NCI-H82 treated with DMSO at 0.1 percent for 48 hours (cell line): ENCODE results near the gene CXXC4.

ENCODE experiments used
- DNase-seq: peaks from one replicate; lab custom pipeline; 2025; ENCODE audit not compliant: unreplicated experiment; lab: John Stamatoyannopoulos, UW

The CXXC4 gene

DNA sequence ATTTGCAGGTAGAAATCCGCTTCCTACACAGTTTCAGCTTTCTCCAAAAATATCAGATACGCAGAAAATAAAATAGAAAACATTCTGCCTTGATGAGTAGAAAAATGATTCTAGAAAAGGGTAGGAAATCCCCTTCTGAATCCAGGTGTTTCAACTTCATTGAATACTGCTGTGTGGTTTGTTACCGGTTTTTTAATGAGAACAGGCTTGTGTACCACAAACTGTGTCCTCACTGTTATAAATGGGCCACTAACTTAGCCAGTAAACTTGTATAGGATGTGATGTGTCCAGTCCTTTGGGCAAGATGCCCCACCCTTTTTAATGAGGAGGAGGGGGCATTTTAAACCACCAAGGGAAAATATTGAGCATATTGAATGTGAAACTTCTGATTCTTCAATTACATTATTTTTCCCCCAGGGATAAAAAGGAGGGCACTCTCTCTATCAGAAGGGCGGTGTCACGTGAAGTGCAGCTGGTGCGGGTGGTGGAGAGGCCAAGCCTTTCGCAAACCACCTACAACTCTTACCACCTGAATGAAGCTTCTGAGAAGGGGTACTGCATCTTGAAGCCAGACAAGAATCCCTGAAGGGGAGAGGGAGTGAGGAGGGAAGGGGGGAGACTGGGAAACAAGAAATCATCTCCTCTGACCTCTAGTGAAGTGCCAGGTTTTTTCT is 4.5 kb downstream of the CXXC4 start:
- DNase-seq = no peak

DNA sequence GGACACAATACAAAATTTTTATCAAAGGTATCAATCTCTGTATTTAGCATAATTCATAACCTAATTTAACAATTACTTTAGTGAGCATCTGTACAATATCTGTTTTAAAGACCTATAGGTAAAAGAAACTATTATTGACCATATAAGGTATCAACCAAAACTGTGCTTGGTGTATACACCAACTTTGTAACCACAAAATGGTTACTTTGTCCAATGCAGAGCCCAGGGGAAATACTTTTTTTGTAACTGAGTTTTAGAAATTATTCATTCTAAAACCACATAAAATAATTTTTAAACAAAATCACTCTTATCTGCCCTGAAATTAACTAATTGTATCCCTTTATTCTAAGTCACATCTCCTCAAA is 5.0 kb downstream of the CXXC4 start:
- no peak for DNase-seq

DNA sequence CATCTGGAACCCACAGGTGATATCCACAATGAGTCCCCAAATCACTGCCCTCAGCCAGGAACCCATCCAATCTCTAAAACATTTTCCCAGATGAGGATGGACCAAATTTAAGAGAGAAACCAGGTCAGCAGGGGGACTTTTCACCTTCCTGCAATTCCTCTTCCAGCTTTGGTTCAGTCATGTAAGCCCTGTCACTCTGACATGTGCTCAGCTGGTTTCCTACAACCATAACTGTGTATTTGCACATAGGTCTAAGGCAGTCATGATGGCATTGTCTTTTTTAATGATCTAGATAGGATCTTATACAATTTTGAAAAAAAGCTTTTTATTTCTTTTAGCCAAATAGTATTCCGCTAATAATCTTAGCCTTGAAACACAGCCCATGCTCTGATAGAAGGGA is 6.5 kb downstream of the CXXC4 start:
- no peak for DNase-seq

DNA sequence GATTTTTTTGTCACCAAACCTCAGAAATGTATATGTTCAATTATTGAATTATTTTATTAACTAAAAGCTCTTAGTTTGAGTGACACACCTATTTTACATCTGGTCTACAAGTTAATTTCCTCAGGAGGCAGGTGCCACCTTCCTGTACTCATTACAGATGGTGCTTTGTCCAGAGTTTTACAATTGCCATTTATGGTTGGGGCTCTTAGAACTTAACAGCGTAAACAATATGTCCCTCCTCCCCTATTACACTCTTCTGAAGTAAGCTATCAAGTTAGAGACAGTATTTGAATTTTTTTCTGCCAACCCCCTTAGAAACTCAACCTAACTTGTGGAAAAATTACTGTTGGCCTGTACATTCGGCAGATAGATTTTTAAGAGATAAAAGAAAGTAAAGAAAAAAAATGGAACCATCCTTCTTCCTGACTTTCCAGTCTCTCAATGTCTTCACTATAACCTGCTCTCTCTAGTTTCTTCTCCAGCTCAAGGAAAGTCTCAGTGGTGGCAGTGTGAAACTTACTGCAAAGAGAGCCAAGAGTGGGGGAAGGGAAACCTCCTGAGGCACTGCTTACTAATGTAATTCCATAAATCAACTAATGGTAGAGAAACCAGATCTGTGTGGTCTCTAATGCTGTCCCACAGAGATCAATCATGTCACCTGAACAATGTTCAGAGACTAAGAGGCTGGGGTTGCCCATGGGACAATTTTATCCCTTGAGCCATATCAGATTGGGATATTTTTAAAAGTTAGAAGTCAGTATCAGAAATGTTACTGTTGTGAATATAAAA is 7.8 kb downstream of the CXXC4 start:
- peak; percentile 22 for DNase-seq

DNA sequence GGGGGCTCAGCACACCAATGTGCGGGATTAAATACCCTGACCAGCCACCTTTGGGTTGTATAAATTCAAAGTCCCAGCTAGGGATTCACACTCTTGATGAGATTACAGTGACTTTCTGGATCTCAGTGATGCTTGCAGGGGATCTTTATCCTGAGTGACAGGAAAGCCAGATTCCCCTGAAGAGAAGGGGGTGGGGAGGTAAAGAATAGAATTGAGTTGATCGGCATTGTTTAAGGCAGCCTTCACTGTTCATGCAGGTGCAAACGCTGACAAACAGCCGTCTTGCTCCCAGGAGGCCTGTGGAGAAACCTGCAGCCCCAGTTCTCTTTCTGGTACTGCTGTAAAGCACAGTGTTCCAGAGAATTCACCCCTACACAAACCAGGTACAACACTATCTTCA is 19.0 kb downstream of the CXXC4 start:
- peak; percentile 66 for DNase-seq

DNA sequence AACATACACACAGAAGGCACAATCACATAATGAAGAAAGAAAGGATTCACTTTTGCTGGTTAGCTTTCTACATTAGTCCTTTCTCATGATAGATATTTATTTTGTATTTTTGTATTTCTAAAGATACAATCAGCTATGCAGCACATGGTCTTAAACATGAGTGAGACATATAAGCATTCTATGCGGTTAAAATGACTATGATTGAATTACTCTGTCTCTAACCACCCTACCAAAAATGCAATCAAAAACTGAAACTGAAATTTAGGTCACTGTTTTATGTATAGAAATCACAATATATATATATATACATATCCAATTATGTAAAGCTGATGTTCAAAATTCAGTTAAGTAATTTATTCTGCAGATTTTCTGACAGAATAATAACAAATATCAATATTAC is 21.9 kb downstream of the CXXC4 start:
- no peak for DNase-seq

DNA sequence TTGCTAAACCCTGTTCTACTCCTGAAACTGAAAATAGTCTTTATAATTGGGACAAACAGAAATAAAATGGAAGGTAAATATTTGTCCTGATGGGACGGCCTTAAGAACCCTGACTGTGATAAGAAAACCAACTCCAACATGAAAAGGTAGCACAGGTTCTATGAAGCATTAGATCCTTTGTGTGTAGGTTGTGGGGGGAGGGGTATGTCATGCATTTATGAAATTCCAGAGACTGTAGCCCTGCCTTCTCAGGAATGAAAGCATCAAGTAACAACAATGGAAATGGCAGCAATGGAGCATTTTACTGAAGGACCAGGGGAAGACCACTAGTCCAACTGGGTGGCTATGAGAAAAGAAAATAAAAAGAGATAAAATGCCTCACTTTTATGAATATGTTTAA is 23.9 kb downstream of the CXXC4 start:
- DNase-seq = no peak

DNA sequence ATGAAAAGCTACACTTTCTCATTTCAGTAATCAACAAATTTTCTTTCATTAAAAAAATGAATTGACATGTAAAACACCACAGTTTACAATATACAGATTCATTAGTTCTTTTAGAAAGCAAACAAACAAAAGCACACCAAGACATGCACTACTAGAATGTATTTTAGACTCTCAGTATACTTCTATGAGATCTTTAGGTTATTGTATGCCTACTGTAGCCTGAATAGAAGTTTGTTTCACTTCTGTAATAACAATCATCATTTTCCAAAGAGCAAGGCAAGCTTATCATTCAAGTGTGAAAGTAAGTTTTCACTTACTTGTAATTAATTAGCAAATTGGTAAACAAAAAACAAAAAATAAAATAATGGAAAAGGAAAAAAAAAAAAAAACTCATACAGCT is 24.9 kb downstream of the CXXC4 start:
- DNase-seq = no peak

DNA sequence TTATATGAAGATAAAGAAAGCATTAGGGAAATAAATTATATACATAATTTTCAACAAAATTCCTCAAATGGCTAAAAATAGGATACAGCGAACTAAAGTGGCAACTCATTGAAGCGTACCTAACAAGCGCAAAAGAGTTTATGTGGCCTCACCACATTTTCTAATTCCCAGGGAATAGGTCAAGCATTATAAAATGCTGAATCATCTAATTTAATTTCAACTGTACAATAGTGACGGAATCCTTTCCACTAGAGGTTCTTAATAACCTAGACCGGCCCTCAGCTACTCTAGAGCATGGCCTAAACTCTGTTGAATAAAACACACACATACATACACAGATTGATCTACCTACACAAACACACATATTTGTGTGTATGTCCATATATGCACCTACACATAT is 29.1 kb downstream of the CXXC4 start:
- DNase-seq = no peak

DNA sequence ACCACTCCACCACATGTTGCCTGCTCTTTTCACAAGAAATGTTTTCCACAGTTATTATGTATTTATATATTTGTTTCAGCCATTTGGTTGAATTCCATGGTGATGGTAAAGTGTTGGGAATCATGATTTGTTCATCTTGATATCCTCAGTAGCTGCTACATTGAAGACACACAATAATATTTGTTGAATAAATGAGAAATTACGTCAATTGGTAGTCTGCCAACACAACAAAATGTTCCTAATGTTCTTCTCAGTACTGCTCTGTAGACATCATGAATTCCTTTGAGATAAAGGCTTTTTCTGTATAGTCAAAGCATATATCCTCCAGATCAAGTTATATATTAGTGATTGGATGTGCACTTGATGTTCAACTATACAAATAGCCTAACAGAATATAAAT is 29.5 kb downstream of the CXXC4 start:
- DNase-seq = no peak

DNA sequence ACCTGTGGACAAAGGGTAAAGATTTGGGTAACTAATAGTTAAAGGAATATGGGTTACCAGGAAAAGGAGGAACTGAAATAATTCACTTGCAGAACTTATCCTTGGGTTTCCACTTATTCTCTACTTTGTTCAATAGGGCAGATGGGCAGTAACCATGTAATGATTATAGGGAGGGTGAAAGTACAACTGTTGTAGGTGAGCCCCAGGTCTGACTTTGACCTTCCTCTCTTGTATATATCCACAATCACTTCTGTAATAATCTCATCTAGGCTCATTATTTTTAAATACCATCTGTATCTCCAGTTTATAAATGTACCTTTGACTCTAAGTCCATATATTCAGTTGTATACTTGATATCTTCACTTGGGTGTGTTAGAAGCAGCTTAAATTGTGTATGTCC is 32.1 kb downstream of the CXXC4 start:
- DNase-seq = no peak

DNA sequence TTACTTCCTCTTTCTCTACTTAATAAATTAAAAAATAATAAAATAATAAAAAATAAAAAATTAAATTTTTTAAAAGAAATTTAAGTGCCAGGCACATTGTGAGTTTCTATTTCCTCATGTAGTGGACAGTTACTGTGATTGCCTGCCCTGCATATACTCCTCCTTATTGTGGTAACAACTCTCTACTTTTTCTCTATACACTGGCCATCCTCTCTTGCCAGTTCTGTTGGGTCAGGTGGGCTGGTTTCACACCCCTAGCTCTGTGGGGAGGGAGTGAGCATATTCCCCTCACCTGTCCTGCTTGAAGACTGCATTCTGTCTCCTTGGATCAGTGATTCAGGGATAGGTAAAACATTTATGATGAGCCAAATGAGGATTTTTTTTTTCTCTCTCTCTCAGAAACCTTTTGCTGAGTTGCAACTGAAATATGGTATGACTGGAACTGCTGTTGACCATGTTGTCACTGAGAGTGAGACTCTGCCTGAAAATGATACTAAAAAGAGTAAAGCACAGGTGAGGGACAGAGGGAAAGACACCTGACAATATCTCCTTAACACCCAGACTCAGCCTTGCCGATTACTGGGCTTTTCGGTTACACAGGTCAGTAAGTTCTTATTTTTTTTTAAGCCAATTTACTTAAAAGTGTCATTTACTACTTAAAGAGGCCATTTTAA is 37.2 kb downstream of the CXXC4 start:
- no peak for DNase-seq

DNA sequence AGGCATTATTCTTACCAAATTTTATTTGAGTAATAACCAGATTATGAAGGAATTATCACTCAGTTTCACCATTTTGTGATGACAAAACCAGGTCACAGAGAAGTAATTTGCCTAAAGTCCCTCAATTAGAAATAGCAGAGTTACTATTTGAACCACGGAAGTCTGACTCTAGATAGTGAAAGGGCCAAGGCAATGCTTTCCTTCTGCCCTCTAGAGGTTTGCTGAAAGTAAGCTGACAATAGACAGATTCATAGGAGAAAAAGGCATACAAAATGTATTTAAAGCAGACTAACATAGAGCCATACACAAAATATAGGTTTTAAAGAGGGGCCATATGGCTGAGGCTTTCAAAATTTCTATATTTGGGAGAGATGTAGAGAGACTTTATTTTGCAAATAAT is 43.1 kb downstream of the CXXC4 start:
- no peak for DNase-seq

DNA sequence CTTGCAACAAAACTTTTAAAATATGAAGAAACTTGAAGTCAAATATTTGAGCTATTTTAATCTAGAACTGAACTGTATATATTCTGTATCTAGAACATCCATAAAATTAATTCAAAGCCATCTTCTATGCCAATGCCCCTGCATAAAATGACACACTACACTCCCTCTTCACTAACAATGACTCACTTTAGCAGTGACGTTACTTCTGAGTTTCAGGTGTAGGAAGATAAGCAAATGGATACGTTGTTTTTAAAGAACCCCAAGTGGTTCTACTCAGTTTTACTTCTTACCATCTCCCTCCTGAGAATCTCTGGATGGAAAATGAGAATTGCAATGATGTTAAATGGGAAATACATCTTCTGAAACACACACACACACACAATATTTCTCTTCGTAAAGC is 45.2 kb downstream of the CXXC4 start:
- no peak for DNase-seq

DNA sequence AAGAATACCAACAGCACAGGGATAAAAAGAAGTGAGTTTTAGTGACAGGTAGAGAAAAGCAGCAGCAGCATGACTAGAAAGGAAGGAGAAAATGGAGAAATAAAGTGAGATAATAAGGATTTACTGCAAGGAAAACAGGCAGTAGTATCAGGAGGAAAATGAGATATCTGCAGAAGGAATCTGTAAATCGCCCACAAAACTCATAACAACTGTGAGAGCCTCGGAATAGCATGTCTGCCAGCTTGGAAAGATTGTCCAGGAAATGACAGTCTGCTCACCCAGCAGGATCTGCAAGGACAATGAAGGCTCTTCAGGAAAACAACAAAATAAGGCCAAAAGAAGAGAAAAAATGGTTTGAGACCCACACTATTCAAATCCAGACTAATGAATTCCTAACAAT is 47.4 kb downstream of the CXXC4 start:
- no peak for DNase-seq

DNA sequence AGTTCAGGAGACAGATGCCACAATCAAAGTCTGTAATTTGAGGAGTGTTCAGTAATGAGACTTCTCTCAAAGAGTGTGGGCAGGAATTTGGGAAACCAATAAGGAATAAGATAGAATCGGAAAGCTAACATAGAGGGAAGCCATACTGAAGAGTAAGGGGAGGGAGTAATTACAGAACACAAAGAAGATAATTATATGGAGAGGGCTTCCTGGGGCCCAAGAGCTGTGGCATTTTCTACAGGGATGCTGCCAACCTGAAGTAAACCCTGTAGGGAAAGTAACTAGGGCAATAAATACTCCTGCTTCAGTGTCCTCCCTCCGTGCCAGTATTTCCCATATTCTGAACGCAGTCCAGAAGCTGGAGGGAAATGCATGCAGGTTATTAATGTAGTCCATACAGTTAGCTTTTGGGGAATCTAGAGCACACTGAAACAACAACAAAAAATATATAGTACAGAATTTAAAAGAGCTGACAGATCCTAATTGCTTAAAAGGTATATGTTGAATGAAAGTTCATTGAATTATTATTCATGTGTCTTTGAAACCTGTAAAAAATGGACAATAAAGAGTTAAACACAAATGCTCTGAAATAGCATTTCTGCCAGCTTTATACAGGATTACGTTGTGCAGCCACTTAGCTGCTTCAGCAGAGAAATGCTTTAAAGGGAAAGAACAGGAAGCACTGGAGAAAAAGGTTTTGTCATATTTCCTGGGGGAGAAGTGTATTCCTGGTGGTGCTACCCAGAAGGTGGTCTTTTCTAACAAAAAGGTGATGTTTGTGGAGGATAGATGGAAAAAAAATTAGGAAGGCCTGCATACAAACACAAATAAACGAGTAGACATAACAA is 48.0 kb downstream of the CXXC4 start:
- no peak for DNase-seq

DNA sequence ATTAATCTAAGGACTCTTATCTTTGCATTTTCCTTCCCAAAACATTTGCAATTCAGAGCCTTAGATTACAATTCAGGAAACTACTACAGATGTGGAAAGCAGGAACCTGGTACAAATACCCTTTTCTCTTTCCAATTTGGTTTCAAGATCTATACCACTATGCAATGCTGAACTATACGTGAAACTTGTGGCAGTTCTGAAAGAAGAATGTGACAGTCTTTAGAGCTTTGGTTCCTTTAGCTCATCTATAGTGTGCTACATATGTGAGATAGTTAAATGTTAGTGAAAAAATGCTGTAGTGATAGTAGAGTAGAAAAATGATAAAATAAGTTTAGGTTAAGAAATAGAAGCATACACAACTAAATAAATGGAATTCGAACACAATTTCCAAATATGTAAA is 50.0 kb downstream of the CXXC4 start:
- no peak for DNase-seq

DNA sequence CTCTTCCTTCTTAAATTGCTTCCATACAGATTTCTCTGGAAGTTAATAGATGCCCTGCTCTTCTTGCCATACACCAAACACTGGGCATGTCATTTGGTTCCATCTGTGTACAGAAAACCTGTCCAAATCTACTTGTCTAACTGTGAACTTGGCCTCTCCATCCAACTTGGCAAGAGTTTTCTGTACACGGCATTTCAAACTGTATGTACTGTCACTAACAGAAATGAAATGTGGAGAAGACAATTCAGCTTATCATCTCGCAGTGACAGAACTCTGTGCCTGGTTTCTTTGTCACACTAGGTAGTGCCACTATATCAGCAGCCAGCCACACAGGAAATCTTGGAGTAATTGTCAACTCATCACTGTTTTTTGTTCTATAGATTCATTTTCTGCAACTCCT is 58.2 kb downstream of the CXXC4 start:
- DNase-seq = no peak

DNA sequence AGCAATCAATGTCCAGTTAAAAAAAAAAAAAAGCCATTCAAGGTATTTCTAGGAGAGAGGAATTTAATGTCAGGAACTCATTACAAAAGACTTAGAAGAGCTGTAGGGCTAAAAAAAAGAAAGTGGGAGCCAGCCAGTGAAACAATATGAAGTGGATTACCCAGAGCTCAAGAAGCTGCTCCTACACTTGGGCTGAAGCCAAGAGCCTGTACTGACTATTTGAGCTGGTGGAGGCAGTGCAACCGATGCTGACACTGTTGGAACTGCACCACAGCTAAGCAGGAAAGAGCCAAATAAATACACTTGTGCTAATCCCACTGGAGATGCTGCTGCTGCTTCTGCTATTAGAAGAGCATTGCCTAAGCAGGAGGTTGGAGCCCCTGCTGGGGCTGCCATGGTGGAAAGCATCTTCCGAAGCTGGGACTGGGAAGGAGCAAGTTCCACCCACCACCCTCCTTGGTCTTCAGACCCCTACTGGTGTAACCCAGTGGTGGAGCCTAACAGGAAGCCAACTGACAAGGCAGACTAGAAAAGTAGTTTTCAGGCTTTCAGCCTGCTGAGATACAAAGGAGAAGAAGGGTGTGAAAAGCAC is 65.4 kb downstream of the CXXC4 start:
- DNase-seq = no peak

DNA sequence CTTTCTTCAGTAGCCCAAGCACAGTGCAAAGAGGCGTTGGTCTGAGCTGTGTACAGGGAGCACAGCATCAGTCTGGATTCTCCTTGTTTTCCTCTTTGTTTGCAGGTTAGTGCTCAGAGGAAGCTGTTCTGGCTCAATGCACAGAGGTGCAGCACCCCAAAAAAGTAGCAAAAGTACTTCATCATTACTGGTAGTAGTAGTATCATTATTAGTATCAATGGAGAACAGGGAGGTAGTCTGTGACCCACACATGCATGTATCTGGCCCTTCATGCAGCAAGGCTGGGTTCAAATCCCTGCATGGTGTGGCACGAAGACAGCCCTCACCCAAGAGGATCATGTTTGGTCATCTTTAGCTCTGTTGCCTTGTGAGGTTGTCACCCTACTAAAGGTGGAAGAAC is 68.7 kb downstream of the CXXC4 start:
- DNase-seq = no peak

DNA sequence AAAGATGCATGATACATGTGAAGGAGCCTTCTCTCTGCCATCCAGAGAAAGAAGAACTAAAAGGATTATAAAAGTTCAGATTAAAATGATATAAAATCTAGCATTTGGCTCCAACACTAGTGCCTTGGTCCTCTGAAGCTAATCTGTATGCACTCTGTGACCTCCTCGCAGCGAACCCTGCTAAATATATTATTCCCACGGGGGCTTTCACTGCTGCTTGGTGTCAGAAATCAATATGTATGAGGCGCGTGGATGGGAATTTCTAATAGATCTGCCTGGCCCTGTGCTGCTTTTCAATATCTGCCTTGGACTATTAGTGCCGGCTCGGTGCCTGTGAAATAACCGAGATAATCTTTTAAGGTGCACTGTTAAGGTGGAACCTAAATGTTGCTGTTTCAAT is 69.7 kb downstream of the CXXC4 start:
- DNase-seq = no peak
